Prostate gland (tissue), 2 donors: ENCODE measurements around the gene CNMD. TPM values are rescaled to one million over a fixed set of nuclear protein-coding genes. Genes with fewer than 3 reads are reported as not detected.
"Not testable (repeated sequence)": the region's sequence is repeated elsewhere in the genome, so short reads cannot be mapped to it uniquely, and the experiment has no call there.

Source experiments
- DNase-seq: peaks from one replicate; pipeline ENCODE4 v3.0.0-alpha.2; 2019; ENCODE audit warnings: low spot score
- H3K27ac ChIP-seq, 2 donors: fragments of 200-600 bp; sonication (generic); 2 replicates each; pipeline ENCODE4 v1.5.1; 2017 to 2019
- H3K27me3 ChIP-seq: fragments of 200-600 bp; sonication (generic); replicated peaks from 2 replicates; pipeline ENCODE4 v1.5.1; 2019; ENCODE audit not compliant: insufficient read depth
- H3K36me3 ChIP-seq, 2 donors: fragments of 200-600 bp; sonication (generic); 1 replicate in 1 of 2; 2 replicates in 1 of 2; pipeline versions ENCODE4 v1.5.1 to v1.8.1; 2017 to 2019
- H3K4me1 ChIP-seq: fragments of 200-600 bp; sonication (generic); replicated peaks from 2 replicates; pipeline ENCODE4 v1.5.1; 2019
- H3K4me3 ChIP-seq, 2 donors: fragments of 200-600 bp; sonication (generic); 2 replicates each; pipeline ENCODE4 v1.5.1; 2017 to 2019
- H3K9me3 ChIP-seq: fragments of 200-600 bp; sonication (generic); 2 replicates; pipeline ENCODE4 v1.5.1; 2017
- CTCF ChIP-seq, 4 experiments: fragments of 200-600 bp in 2 of 4; fragments of 450-650 bp in 2 of 4; sonication (generic) in 2 of 4; IDR thresholded peaks; 1 replicate in 3 of 4; 2 replicates in 1 of 4; pipeline ENCODE4 v1.5.1; 2016 to 2019; ENCODE audit warnings: antibody characterized with exemption in 4 of 4, mild to moderate bottlenecking in 2 of 4, moderate library complexity in 2 of 4
- POLR2A ChIP-seq: fragments of 450-650 bp; IDR thresholded peaks from one replicate; pipeline ENCODE4 v1.6.1; 2016; ENCODE audit warnings: antibody characterized with exemption, mild to moderate bottlenecking
- POLR2AphosphoS5 ChIP-seq: sonication (generic); formaldehyde crosslinking; IDR thresholded peaks from one replicate; pipeline ENCODE4 v1.6.1; 2017; ENCODE audit warnings: antibody characterized with exemption
- WGBS: methylation state at CpG from one replicate; pipeline ENCODE4 v1.1.5; 2018; 5-methylcytosine and 5-hydroxymethylcytosine counted together
- intact Hi-C: fragments of 100-400 bp; cut with DNase I; formaldehyde crosslinking; loops from one replicate; pipeline ENCODE4 v1.14.2; 2022
- total RNA-seq, 2 donors: library from RNA; depleted of rRNA; stranded (reverse); fragments of >200 nt; gene quantifications; one replicate each; pipeline ENCODE4 v1.1.0, GENCODE V29; 2016

CNMD gene
- total RNA-seq, 2 donors from 2014 or later: 5.6 TPM; not detected in 1

DNA sequence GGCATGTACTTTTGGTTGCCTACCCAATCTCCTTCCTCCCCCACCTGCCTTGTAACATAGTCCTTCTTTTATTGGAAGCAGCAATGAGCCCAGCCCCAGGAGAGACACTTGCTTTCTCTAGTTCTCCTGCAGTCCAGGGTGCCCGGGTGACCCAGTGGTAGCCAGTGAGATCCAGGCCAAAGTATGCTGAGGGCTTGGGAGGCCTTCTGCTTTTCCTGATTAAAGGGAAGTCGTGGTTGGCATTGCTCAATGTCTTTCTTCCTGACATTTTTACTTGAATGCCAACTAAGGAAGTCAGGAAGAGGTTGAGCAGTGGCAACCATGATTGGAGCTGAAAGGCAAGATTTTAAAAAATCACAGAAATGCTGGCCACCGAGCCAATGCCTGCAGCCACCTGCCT is 25.7 kb downstream of the CNMD start:
- H3K27me3 ChIP-seq: no peaks in the 10 kb centered on the region
- no peak for DNase-seq
- no peaks in the 10 kb centered on the region for H3K9me3 ChIP-seq
- no peaks in the 10 kb centered on the region for H3K36me3 ChIP-seq
- no peak overlapping the region for H3K27ac ChIP-seq
- H3K4me3 ChIP-seq: no peak overlapping the region
- intact Hi-C loops: no loop called here
- WGBS: 71% methylated on average over 3 of the region's 3 CpGs
- H3K4me1 ChIP-seq: no peaks in the 10 kb centered on the region
- TF ChIP-seq CTCF (IDR thresholded peaks at IDR 0.05): no peak
- no peak for TF ChIP-seq POLR2A
- TF ChIP-seq POLR2AphosphoS5: no peak

DNA sequence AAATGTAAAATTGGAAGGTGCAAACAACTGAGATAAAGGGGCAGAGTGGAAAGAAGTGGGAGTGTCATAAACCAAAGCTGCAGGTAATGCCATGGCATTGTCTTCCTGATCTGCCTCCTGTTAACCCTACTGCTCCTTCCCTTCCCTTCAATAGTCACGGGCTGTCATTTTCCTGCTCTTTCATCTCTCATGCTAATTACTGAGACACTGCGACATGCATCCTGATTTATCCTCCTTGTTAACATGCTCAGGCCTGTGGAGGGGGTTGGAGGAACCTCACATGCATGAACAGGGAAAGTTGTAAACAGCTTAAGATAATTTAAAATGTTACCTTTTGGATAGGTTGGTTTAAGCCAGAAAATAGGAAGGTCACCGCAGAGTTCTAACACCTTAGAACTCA is 27.2 kb downstream of the CNMD start:
- Histone ChIP-seq H3K36me3 (no peaks in the 10 kb centered on the region), H3K27me3 (no peaks in the 10 kb centered on the region), H3K4me3 (no peak overlapping the region), H3K4me1 (no peaks in the 10 kb centered on the region), H3K27ac (no peak overlapping the region), H3K9me3 (no peaks in the 10 kb centered on the region)
- TF ChIP-seq CTCF (IDR thresholded peaks at IDR 0.05): no peak
- no peak for TF ChIP-seq POLR2A
- TF ChIP-seq POLR2AphosphoS5: no peak
- 39% methylated on average over 3 of the region's 3 CpGs for WGBS
- DNase-seq: no peak
- intact Hi-C loops: no loop called here

DNA sequence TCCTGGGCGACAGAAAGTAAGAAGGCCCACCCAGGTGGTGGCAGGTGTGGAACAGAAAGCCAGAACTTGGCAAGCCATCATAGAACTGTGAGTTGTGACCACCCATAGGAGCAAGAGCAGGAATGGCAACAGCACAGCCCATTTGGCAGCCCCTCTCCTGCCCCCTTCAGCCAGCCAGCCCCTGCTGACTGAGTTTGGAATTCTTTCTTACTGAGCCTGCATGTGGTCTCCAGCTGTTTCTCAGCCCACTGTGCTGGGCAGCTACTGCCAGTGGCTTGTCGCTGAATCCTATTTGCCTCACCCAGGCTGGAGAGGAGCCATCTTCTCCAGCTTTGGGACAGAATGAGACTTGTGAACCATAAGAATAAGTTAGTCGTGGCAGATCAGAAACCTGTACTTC is 28.3 kb downstream of the CNMD start:
- Histone ChIP-seq H3K4me3 (no peak overlapping the region), H3K9me3 (no peaks in the 10 kb centered on the region), H3K36me3 (no peaks in the 10 kb centered on the region), H3K27me3 (no peaks in the 10 kb centered on the region), H3K27ac (no peak overlapping the region), H3K4me1 (no peaks in the 10 kb centered on the region)
- DNase-seq: no peak
- intact Hi-C loops: no loop called here
- TF ChIP-seq POLR2A (no peak), CTCF (IDR thresholded peaks at IDR 0.05) (no peak), POLR2AphosphoS5 (no peak)
- WGBS: 44% methylated on average over 3 of the region's 3 CpGs

DNA sequence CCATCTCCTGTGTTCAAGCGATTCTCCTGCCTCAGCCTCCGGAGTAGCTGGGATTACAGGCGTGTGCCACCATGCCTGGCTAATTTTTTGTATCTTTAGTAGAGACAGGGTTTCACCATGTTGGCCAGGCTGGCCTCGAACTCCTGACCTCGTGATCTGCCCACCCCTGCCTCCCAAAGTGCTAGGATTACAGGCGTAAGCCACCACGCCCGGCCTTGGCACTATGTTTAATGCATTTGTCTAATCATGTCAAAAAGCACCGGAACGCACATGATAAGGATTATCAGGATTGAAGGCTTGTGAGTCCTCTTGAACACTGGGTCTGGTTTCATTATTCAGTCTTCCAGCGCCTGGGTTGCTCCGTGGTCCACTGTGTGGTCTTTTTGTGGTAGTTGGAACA is 31.4 kb downstream of the CNMD start:
- H3K27ac ChIP-seq, intact Hi-C loops, H3K4me1 ChIP-seq, H3K36me3 ChIP-seq, H3K9me3 ChIP-seq, H3K4me3 ChIP-seq, DNase-seq, H3K27me3 ChIP-seq: not testable (repeated sequence)
- 90% methylated on average over 12 of the region's 12 CpGs for WGBS

GRCh38 chr13:52707375-52707774 is 32.2 kb downstream of the CNMD start:
- no peak for TF ChIP-seq POLR2AphosphoS5
- TF ChIP-seq CTCF (IDR thresholded peaks at IDR 0.05): no peak
- no peak for TF ChIP-seq POLR2A
- Histone ChIP-seq H3K9me3 (no peaks in the 10 kb centered on the region), H3K4me3 (no peak overlapping the region), H3K27ac (no peak overlapping the region), H3K27me3 (no peaks in the 10 kb centered on the region), H3K4me1 (no peaks in the 10 kb centered on the region), H3K36me3 (no peaks in the 10 kb centered on the region)
- intact Hi-C loops: no loop called here
- no peak for DNase-seq
- whole genome bisulfite sequencing: 73% methylated on average over 1 of the region's 1 CpG
